Measurements from ENCODE around the gene PDE7B. TPM values are rescaled to one million over a fixed set of nuclear protein-coding genes. Genes with fewer than 3 reads are reported as not detected.

The PDE7B gene
- total RNA-seq, 1 donor from 2014 or later = 0.53 TPM

- no peak for DNase-seq (ENCODE audit: low read depth)
- no peaks in the 10 kb centered on the region for H3K36me3 ChIP-seq (ENCODE audit: control insufficient read depth, insufficient read depth, low read length)
- no peak overlapping the region for H3K4me3 ChIP-seq (ENCODE audit: low read depth, low read length)
- no peak for TF ChIP-seq CTCF (IDR thresholded peaks at IDR 0.05; ENCODE audit: insufficient read depth, low read length, severe bottlenecking)
- peak; percentile 18 for FAIRE-seq
- no peaks in the 10 kb centered on the region for H3K27me3 ChIP-seq (ENCODE audit: control insufficient read depth, insufficient read depth, low read length)
Measured at GRCh38 chr6:136072691-136073090, 221.2 kb downstream of the PDE7B start.

- FAIRE-seq = no peak
- TF ChIP-seq CTCF (IDR thresholded peaks at IDR 0.05; ENCODE audit: insufficient read depth, low read length, severe bottlenecking) = no peak
- H3K27me3 ChIP-seq (ENCODE audit: control insufficient read depth, insufficient read depth, low read length) = no peaks in the 10 kb centered on the region
- no peaks in the 10 kb centered on the region for H3K36me3 ChIP-seq (ENCODE audit: control insufficient read depth, insufficient read depth, low read length)
- no peak overlapping the region for H3K4me3 ChIP-seq (ENCODE audit: low read depth, low read length)
- DNase-seq (ENCODE audit: low read depth) = no peak
Measured at GRCh38 chr6:136073216-136073615, 221.7 kb downstream of the PDE7B start.

GRCh38 chr6:136076496-136076895 is 225.0 kb downstream of the PDE7B start:
- H3K4me3 ChIP-seq (ENCODE audit: low read depth, low read length) = no peak overlapping the region
- TF ChIP-seq CTCF (IDR thresholded peaks at IDR 0.05; ENCODE audit: insufficient read depth, low read length, severe bottlenecking) = no peak
- no peaks in the 10 kb centered on the region for H3K36me3 ChIP-seq (ENCODE audit: control insufficient read depth, insufficient read depth, low read length)
- FAIRE-seq = no peak
- DNase-seq (ENCODE audit: low read depth) = no peak
- H3K27me3 ChIP-seq (ENCODE audit: control insufficient read depth, insufficient read depth, low read length) = no peaks in the 10 kb centered on the region

GRCh38 chr6:136077834-136078576 is 226.5 kb downstream of the PDE7B start:
- no peak overlapping the region for H3K4me3 ChIP-seq (ENCODE audit: low read depth, low read length)
- no peaks in the 10 kb centered on the region for H3K27me3 ChIP-seq (ENCODE audit: control insufficient read depth, insufficient read depth, low read length)
- no peak for FAIRE-seq
- DNase-seq (ENCODE audit: low read depth) = peak; percentile 31
- no peak for TF ChIP-seq CTCF (IDR thresholded peaks at IDR 0.05; ENCODE audit: insufficient read depth, low read length, severe bottlenecking)
- H3K36me3 ChIP-seq (ENCODE audit: control insufficient read depth, insufficient read depth, low read length) = no peaks in the 10 kb centered on the region

GRCh38 chr6:136079701-136080565 is 228.4 kb downstream of the PDE7B start:
- no peak overlapping the region for H3K4me3 ChIP-seq (ENCODE audit: low read depth, low read length)
- H3K36me3 ChIP-seq (ENCODE audit: control insufficient read depth, insufficient read depth, low read length) = no peaks in the 10 kb centered on the region
- H3K27me3 ChIP-seq (ENCODE audit: control insufficient read depth, insufficient read depth, low read length) = no peaks in the 10 kb centered on the region
- TF ChIP-seq CTCF (IDR thresholded peaks at IDR 0.05; ENCODE audit: insufficient read depth, low read length, severe bottlenecking) = no peak
- DNase-seq (ENCODE audit: low read depth) (no peak), FAIRE-seq (peak; percentile 40)
